ENCODE results near the gene DOCK1. TPM values are rescaled to one million over a fixed set of nuclear protein-coding genes. Genes with fewer than 3 reads are reported as not detected.

DOCK1 gene
- total RNA-seq, 1 donor from 2014 or later: 31.2 TPM

GRCh38 chr10:127149501-127150081, 244.4 kb downstream of the DOCK1 start:
- intact Hi-C loops (cut with DNase I): no loop called here
- no peak for DNase-seq (ENCODE audit: low spot score)

GRCh38 chr10:127150136-127150535, 244.9 kb downstream of the DOCK1 start:
- DNase-seq (ENCODE audit: low spot score): peak; percentile 57
- intact Hi-C loops (cut with DNase I): no loop called here

- no peak for DNase-seq (ENCODE audit: low spot score)
- intact Hi-C loops (cut with DNase I): no loop called here
Observed at GRCh38 chr10:127151541-127151940, 246.3 kb downstream of the DOCK1 start.

- intact Hi-C loops (cut with DNase I): no loop called here
- peak; percentile 59 for DNase-seq (ENCODE audit: low spot score)
Observed at GRCh38 chr10:127151981-127152699, 246.9 kb downstream of the DOCK1 start.

- peak; percentile 31 for DNase-seq (ENCODE audit: low spot score)
- intact Hi-C loops (cut with DNase I): no loop called here
Observed at GRCh38 chr10:127153181-127153580, 248.0 kb downstream of the DOCK1 start.

GRCh38 chr10:127154831-127155620, 249.8 kb downstream of the DOCK1 start:
- peak; percentile 27 for DNase-seq (ENCODE audit: low spot score)
- intact Hi-C loops (cut with DNase I): no loop called here

GRCh38 chr10:127157089-127157488, 251.9 kb downstream of the DOCK1 start:
- intact Hi-C loops (cut with DNase I): no loop called here
- DNase-seq (ENCODE audit: low spot score): no peak

- intact Hi-C loops (cut with DNase I): no loop called here
- DNase-seq (ENCODE audit: low spot score): no peak
Observed at GRCh38 chr10:127157506-127158200, 252.4 kb downstream of the DOCK1 start.

- intact Hi-C loops (cut with DNase I): no loop called here
- peak; percentile 49 for DNase-seq (ENCODE audit: low spot score)
Observed at GRCh38 chr10:127158662-127159061, 253.4 kb downstream of the DOCK1 start.

GRCh38 chr10:127159648-127160245, 254.5 kb downstream of the DOCK1 start:
- intact Hi-C loops (cut with DNase I): no loop called here
- DNase-seq (ENCODE audit: low spot score): peak; percentile 51

GRCh38 chr10:127161482-127161881, 256.3 kb downstream of the DOCK1 start:
- DNase-seq (ENCODE audit: low spot score): peak; percentile 39
- intact Hi-C loops (cut with DNase I): no loop called here

GRCh38 chr10:127162841-127163240, 257.6 kb downstream of the DOCK1 start:
- intact Hi-C loops (cut with DNase I): no loop called here
- peak; percentile 44 for DNase-seq (ENCODE audit: low spot score)

GRCh38 chr10:127168261-127168660, 263.0 kb downstream of the DOCK1 start:
- intact Hi-C loops (cut with DNase I): no loop called here

GRCh38 chr10:127174866-127175265, 269.6 kb downstream of the DOCK1 start:
- intact Hi-C loops (cut with DNase I): no loop called here
- no peak for DNase-seq (ENCODE audit: low spot score)

More at GRCh38 chr10:127168261-127168660, 263.0 kb downstream of the DOCK1 start:
- DNase-seq (ENCODE audit: low spot score): no peak

GRCh38 chr10:127175357-127176110, 270.3 kb downstream of the DOCK1 start:
- intact Hi-C loops (cut with DNase I): no loop called here
- DNase-seq (ENCODE audit: low spot score): peak; percentile 46

GRCh38 chr10:127176649-127177048, 271.4 kb downstream of the DOCK1 start:
- DNase-seq (ENCODE audit: low spot score): no peak
- intact Hi-C loops (cut with DNase I): no loop called here

GRCh38 chr10:127179612-127180250, 274.5 kb downstream of the DOCK1 start:
- intact Hi-C loops (cut with DNase I): no loop called here
- DNase-seq (ENCODE audit: low spot score): no peak

- peak; percentile 38 for DNase-seq (ENCODE audit: low spot score)
- intact Hi-C loops (cut with DNase I): no loop called here
Observed at GRCh38 chr10:127182161-127182560, 276.9 kb downstream of the DOCK1 start.
